GM08714 (cell line): ENCODE results near the gene ALDH1L1.

Experiments
- H3K4me3 ChIP-seq: fragments of 200-500 bp; sonication (Bioruptor generic); 2 replicates; pipeline ENCODE4 v1.5.1; 2014; ENCODE audit warnings: mild to moderate bottlenecking, low read length, inconsistent platforms
- ZNF274 ChIP-seq: IDR thresholded peaks from 2 replicates; pipeline ENCODE4 v1.6.1; 2012; ENCODE audit warnings: mild to moderate bottlenecking, low read depth, low read length

ALDH1L1 gene

DNA sequence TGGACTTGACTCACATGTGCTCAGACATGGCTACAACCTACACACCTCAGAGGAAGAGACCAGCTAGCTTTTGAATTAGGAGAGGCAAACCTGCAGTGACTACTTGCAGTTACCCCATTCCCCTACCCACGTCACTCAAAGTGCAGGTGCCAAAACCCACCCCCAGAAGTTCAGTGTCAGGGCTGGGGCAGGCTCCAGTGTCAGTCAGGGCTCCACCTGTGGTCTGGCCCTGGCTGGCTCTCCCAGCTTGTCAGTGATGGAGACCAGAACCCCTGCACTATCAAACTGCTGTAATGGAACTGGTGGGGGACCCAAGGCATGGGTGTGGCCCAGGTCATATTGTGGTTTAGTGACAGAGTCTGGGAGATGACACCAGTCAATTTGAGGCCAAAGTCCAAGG lies 63.9 kb downstream of the ALDH1L1 start:
- TF ChIP-seq ZNF274: no peak
- H3K4me3 ChIP-seq: no peak overlapping the region

- H3K4me3 ChIP-seq: no peak overlapping the region
- TF ChIP-seq ZNF274: no peak
Measured at GRCh38 chr3:126114443-126115386, 65.7 kb downstream of the ALDH1L1 start.

DNA sequence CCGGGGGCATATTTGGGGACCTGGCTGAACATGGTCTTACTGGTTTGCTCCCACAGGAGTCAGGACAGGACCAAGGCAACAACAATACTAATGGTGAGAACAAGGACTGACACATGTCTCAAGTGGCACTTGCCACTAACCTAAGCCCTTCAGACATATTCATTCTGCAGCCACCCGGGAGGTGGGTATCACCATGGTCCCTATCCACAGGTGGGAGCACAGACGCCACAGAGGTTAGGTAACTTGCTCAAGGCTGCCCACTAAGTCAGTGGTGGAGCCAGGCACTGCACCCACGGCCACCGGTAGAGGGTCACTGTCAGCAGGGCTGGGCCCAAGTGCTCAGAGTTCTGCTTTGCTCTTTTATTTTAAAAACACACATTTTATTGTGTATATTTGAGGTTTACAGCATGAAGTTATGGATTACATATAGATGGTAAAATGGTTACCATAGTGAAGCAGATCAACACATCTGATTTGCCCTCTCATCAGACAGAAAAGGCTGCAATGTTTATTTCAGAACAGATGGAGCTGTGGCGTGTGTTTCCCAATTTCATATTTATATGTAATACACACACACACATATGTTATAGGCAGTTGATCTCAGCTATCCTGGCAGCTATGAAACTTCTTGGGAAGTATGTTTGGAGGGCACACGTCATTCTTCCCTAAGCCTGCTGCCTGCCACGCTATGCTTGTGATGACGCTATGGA lies 66.5 kb downstream of the ALDH1L1 start:
- no peak for TF ChIP-seq ZNF274
- H3K4me3 ChIP-seq: no peak overlapping the region

DNA sequence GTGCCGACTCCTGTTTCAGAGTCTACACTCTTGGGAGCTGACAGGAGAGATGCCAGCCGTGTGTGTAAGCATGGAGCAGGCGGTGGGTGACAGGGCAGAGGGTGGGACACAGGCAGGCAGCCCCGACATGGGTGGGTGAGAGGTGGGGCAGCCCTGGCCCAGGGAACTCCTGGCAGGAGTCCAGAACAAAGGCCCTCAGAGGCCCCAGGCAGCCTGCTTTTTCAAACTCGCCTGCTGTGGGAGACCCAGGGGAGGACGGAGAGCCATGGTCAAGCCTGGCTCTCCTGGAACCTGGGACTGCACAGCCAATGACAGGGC lies 67.2 kb downstream of the ALDH1L1 start:
- no peak overlapping the region for H3K4me3 ChIP-seq
- TF ChIP-seq ZNF274: no peak

DNA sequence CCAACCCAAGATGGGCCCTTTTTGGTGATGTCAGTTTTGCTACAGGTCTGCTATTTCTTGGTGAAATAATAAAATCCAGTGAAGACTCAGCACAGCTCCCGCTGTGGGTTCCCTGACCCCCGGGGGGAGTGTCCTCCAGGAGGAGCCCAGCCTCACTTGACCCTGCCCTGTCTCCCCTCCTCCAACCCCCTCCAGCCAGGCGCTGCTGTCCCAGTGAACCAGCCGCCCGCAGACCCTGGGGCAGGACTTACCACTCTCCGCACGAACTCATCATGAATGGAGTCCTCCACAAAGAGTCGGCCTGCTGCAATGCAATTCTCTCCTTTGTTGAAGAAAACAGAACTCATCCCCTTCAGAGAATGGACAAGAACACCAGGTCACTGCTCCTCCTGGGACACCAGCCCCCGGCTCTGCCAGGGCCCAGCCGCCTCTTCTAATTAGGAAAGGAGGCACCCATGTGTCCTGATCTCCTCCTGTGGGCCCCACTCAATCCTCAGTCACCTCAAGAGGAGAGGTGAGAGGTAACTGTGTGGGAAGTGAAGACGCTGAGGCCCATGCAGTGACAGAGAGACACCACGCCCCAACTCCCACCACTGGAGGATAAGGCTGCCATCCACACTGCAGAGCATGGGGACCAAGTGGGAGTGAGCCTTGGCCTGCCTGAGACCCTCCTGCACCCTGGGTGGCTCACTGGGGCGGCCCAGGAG lies 67.7 kb downstream of the ALDH1L1 start:
- H3K4me3 ChIP-seq: no peak overlapping the region
- no peak for TF ChIP-seq ZNF274

DNA sequence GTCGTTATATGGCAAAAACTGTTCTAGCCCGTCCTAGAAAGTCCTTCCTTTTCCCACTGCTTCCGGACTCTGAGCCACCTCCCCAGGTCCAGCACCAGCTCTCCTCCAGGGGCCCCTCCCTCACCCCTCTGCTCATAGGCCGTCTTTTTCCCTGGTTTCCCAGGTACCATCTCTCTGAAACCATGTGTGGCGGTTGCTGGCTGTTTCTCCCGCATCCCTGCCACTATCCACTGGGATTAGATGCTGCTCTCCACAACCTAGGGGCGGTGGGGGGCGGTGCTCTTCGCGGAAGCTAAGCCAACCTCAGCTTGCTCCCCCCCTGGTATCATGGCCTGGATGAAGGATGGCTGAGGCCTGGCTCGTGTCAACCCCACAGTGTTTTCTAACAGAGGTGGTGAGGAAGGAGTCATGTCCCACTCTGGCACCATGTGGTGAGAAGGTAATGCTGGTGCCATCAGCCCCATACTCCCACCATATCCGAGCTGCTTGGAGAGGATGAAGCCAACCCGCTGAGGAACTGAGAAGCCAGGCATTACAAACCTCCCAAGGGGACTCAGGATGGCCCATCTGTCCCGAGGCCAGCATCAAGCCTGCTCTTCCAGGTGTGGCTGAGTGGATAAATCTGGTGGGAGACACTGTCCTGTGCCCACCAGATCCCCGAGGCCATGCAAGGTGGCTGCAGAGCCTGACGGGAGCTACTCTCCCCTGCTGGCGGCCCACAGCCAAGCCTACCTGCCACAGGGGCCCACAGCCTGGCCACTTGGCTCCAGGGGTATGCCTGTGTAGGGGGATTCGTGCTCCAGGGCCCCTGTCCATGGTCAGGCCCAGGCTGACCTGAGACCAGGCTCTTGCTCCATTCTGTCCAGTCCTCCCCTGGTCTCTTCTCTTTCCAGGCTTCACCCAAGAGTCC lies 68.6 kb downstream of the ALDH1L1 start:
- no peak for TF ChIP-seq ZNF274
- no peak overlapping the region for H3K4me3 ChIP-seq

DNA sequence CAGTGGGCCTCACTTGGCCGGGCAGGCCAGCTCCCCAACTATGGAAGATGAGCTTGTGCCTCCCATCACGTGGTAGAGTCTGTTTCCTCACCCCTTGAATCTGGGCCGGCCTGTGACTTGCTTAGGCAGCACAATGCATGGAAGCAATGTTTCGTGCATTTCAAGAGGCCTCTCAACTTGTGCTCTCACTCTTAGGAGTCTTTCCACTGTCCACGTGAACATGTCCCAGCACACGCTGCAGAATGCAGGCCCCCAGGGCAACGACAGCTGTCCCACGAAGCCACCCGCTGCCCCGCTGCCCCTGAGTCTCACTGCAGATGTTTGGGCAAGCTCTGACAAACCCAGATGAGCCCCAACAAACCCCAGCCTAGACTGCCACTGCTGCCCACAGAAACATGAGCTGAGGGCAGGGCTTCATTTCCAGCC lies 69.2 kb downstream of the ALDH1L1 start:
- no peak overlapping the region for H3K4me3 ChIP-seq
- no peak for TF ChIP-seq ZNF274

DNA sequence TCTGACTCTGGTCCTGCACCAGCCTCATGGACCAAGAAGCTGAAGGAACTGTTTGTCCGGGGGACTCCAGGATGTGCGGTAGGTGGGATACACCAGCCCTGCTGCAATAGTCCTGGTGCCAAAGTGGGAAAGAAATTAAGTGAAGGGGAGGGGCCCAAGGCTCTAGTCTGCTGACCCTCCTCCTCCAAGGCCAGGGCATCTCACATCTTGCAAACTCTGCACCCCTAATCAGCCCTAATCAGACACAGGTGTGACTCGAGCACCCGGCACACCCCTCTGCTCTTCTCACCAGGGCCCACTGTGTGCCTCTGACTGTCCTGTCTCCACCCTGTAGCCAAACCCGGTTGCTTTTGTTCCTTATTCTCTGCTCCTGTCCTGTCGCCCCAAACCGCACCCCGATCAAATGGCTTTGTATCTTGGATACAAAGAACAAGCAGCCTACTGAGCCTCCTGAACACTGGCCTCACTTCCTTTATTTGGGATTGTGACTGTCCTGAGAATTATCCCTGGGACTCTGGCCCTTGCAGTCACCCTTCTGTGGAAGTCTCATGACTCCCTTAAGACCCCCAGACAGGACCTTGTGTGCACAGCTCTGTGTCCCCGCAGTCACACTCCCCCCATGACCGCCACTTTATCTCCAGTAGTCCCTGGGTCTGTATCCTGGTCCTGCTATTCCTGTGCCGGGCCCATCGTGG lies 69.8 kb downstream of the ALDH1L1 start:
- TF ChIP-seq ZNF274: no peak

GRCh38 chr3:126109880-126110235 lies 70.5 kb downstream of the ALDH1L1 start:
- no peak for TF ChIP-seq ZNF274
- H3K4me3 ChIP-seq: no peak overlapping the region

More for the DNA sequence above, 69.8 kb downstream of the ALDH1L1 start:
- H3K4me3 ChIP-seq: no peak overlapping the region

- TF ChIP-seq ZNF274: no peak
- no peak overlapping the region for H3K4me3 ChIP-seq
Measured at GRCh38 chr3:126109146-126109879, 71.1 kb downstream of the ALDH1L1 start.

GRCh38 chr3:126108676-126109050 lies 71.7 kb downstream of the ALDH1L1 start:
- no peak for TF ChIP-seq ZNF274

GRCh38 chr3:126107957-126108675 lies 72.3 kb downstream of the ALDH1L1 start:
- TF ChIP-seq ZNF274: no peak
- no peak overlapping the region for H3K4me3 ChIP-seq

More at GRCh38 chr3:126108676-126109050, 71.7 kb downstream of the ALDH1L1 start:
- H3K4me3 ChIP-seq: no peak overlapping the region
